Heart left ventricle (tissue), 16 donors: Measurements from ENCODE around the gene GSTM4. TPM values are rescaled to one million over a fixed set of nuclear protein-coding genes. Genes with fewer than 3 reads are reported as not detected.

Source experiments
- ATAC-seq, 4 donors: fragments of 200-7000 bp; cut with Tn5 transposase; one replicate each; pipeline ENCODE4 v1.9.1; 2020 to 2022; ENCODE audit warnings: moderate library complexity in 4 of 4, mild to moderate bottlenecking in 3 of 4, moderate number of reproducible peaks in 1 of 4
- DNase-seq, 5 donors: peaks; one replicate each; pipeline ENCODE4 v3.0.0-alpha.2; 2020
- H3K27ac ChIP-seq, 12 donors: fragments of 200-600 bp; sonication (generic) in 4 of 12; one replicate each; pipeline versions ENCODE4 v1.5.0 to v1.8.0; 2016 to 2022; ENCODE audit warnings: mild to moderate bottlenecking in 2 of 12
- H3K27me3 ChIP-seq, 9 donors: fragments of 200-600 bp; sonication (generic) in 2 of 9; one replicate each; pipeline versions ENCODE4 v1.5.1 to v1.8.0; 2016 to 2022; ENCODE audit warnings: mild to moderate bottlenecking in 3 of 9
- H3K36me3 ChIP-seq, 9 donors: fragments of 200-600 bp; sonication (generic) in 2 of 9; one replicate each; pipeline versions ENCODE4 v1.5.0 to v1.8.0; 2018 to 2022; ENCODE audit warnings: mild to moderate bottlenecking in 2 of 9
- H3K4me1 ChIP-seq, 12 donors: fragments of 200-600 bp; sonication (generic) in 4 of 12; one replicate each; pipeline versions ENCODE4 v1.5.0 to v1.8.0; 2016 to 2022; ENCODE audit warnings: mild to moderate bottlenecking in 3 of 12
- H3K4me3 ChIP-seq, 12 donors: fragments of 200-600 bp; sonication (generic) in 4 of 12; one replicate each; pipeline versions ENCODE4 v1.5.0 to v1.8.0; 2017 to 2022; ENCODE audit warnings: mild to moderate bottlenecking in 9 of 12, moderate library complexity in 4 of 12
- H3K9me3 ChIP-seq, 12 donors: fragments of 200-600 bp; sonication (generic) in 4 of 12; one replicate each; pipeline versions ENCODE4 v1.5.0 to v1.8.0; 2016 to 2022; ENCODE audit warnings: mild to moderate bottlenecking in 1 of 12
- CTCF ChIP-seq, 12 donors: fragments of 200-600 bp; sonication (generic) in 4 of 12; IDR thresholded peaks; one replicate each; pipeline versions ENCODE4 v1.5.0 to v1.8.0; 2018 to 2022; ENCODE audit warnings: antibody characterized with exemption in 12 of 12, mild to moderate bottlenecking in 5 of 12
- POLR2A ChIP-seq, 2 donors: fragments of 450-650 bp; IDR thresholded peaks; one replicate each; pipeline ENCODE4 v1.6.1; 2017; ENCODE audit warnings: antibody characterized with exemption in 2 of 2, mild to moderate bottlenecking in 2 of 2, moderate library complexity in 2 of 2
- WGBS, 4 donors: extraction: QIAGEN DNeasy Blood & Tissue Kit in 2 of 4; methylation state at CpG; one replicate each; pipeline versions ENCODE4 v1.1.5 to v1.1.7; 2013 to 2018; 5-methylcytosine and 5-hydroxymethylcytosine counted together
- intact Hi-C, 10 donors: fragments of 100-400 bp; cut with DNase I; formaldehyde crosslinking; loops; one replicate each; pipeline versions ENCODE4 v1.11.1 to v1.14.2; 2022
- polyA plus RNA-seq, 2 donors: library from polyadenylated mRNA; stranded (reverse); fragments of 200-250 nt; gene quantifications; one replicate each; pipeline ENCODE4 v1.2.3, GENCODE V29; 2013
- total RNA-seq, 9 donors: library from RNA; depleted of rRNA in 2 of 9; stranded (reverse); fragments of >200 nt in 2 of 9; fragmentation: NEBNext Ultra II Directional in 3 of 9; extraction: Animal tissue kit (Norgen Biotek cat#: 25700) in 3 of 9; gene quantifications; one replicate each; pipeline versions ENCODE4 v1.1.0 to v1.2.4, GENCODE V29; 2016 to 2023
- donor health status: ischemic (EF 13 %, LVEDD 7.1; RV severe dilation, severe dysfunction).
- donor health status: healthy with polysubstance abuse.
- donor health status: DM: no; HTN: yes; CAD: no.
- donor health status: DM: no; HTN: no; CAD: no.
- donor health status: ischemic (EF 25% LVEDD 6.9; RV normal size, moderate dysfunction).
- donor health status: ischemic (EF 25% LVEDD 5.7; RV mildly dilated, moderate dysfunction).
- donor health status: healthy.
- donor health status: DM: yes; HTN: yes; CAD: no.
- donor health status: ischemic (EF 35%, LVEDD 5.7; RV mildly dilated, moderate dysfunction).
- donor health status: nonischemic (EF 11% LVEDD 7.7; RV severe dilation, severe dysfunction).
- donor health status: DM: yes; HTN: yes; CAD: no.
- donor health status: PGD.
- donor health status: ischemic (EF 29% LVEDD 5.4; RV normal size, mild dysfunction).
- donor health status: nonischemic (EF 23%, LVEDD 6.1; RV moderate dilation, normal function).

GSTM4 gene
- total and polyA plus RNA-seq, 11 donors = 21.7 to 48.4 (median 42.1) TPM

GRCh38 chr1:109611308-109611990 is 44.5 kb upstream of the GSTM4 start:
- Histone ChIP-seq H3K4me3 (no peak overlapping the region), H3K27me3 (no peaks in the 10 kb centered on the region), H3K27ac (no peak overlapping the region), H3K36me3 (peaks cover 0 to 1% (median 0%) of the 10 kb centered on the region in 9 donors), H3K4me1 (peaks cover 0 to 42% (median 0%) of the 10 kb centered on the region in 12 donors), H3K9me3 (no peaks in the 10 kb centered on the region)
- DNase-seq (no peak), ATAC-seq (no peak)
- WGBS, 4 donors = 92 to 98% (median 94%) methylated on average over 13 of the region's 13 CpGs
- no peak for TF ChIP-seq POLR2A (IDR thresholded peaks at IDR 0.05)
- TF ChIP-seq CTCF (IDR thresholded peaks at IDR 0.05) = no peak
- intact Hi-C loops = loop anchor here in 1 of 10 donors (10.0 kb wide), 1 partner anchor 57 kb away; no protein-coding TSS in a partner anchor

- Histone ChIP-seq H3K36me3 (no peaks in the 10 kb centered on the region), H3K4me3 (no peak overlapping the region), H3K27me3 (no peaks in the 10 kb centered on the region), H3K9me3 (no peaks in the 10 kb centered on the region), H3K27ac (peak overlapping the region in 1 of 12 donors; percentile 54), H3K4me1 (peaks cover 0 to 63% (median 0%) of the 10 kb centered on the region in 12 donors)
- TF ChIP-seq POLR2A (IDR thresholded peaks at IDR 0.05) = no peak
- no peak for TF ChIP-seq CTCF (IDR thresholded peaks at IDR 0.05)
- intact Hi-C loops = loop anchor here in 1 of 10 donors (10.0 kb wide), 1 partner anchor 59 kb away; no protein-coding TSS in a partner anchor
- ATAC-seq (peak in 1 of 4 donors; percentile 14), DNase-seq (no peak)
- WGBS, 4 donors = 60 to 63% (median 62%) methylated on average over 7 of the region's 7 CpGs
Observed at GRCh38 chr1:109613361-109614147, 42.3 kb upstream of the GSTM4 start.

GRCh38 chr1:109615879-109616278 is 40.0 kb upstream of the GSTM4 start:
- Histone ChIP-seq H3K4me3 (no peak overlapping the region), H3K36me3 (no peaks in the 10 kb centered on the region), H3K9me3 (no peaks in the 10 kb centered on the region), H3K27ac (peak overlapping the region in 4 of 12 donors; percentile 30 to 96 (median 55)), H3K4me1 (peaks cover 0 to 81% (median 11%) of the 10 kb centered on the region in 12 donors), H3K27me3 (no peaks in the 10 kb centered on the region)
- TF ChIP-seq CTCF (IDR thresholded peaks at IDR 0.05) (no peak), POLR2A (IDR thresholded peaks at IDR 0.05) (no peak)
- no peak for DNase-seq
- WGBS, 4 donors = 47 to 62% (median 56%) methylated on average over 3 of the region's 3 CpGs
- ATAC-seq = peak in 3 of 4 donors; percentile 37 to 57 (median 50)
- intact Hi-C loops = loop anchor here in 1 of 10 donors (10.0 kb wide), 1 partner anchor 61 kb away; no protein-coding TSS in a partner anchor

GRCh38 chr1:109616391-109616790 is 39.5 kb upstream of the GSTM4 start:
- peak overlapping the region in 4 of 12 donors; percentile 15 to 96 (median 50) for H3K27ac ChIP-seq
- peaks cover 0 to 86% (median 14%) of the 10 kb centered on the region in 12 donors for H3K4me1 ChIP-seq
- no peak overlapping the region for H3K4me3 ChIP-seq
- no peak for TF ChIP-seq CTCF (IDR thresholded peaks at IDR 0.05)
- no peak for TF ChIP-seq POLR2A (IDR thresholded peaks at IDR 0.05)
- H3K9me3 ChIP-seq = no peaks in the 10 kb centered on the region
- ATAC-seq (no peak), DNase-seq (no peak)
- 64 to 79% (median 78%) methylated on average over 3 of the region's 3 CpGs for WGBS, 4 donors
- intact Hi-C loops = loop anchor here in 1 of 10 donors (10.0 kb wide), 1 partner anchor 62 kb away; no protein-coding TSS in a partner anchor
- no peaks in the 10 kb centered on the region for H3K36me3 ChIP-seq
- H3K27me3 ChIP-seq = no peaks in the 10 kb centered on the region
